Measurements from ENCODE around the gene TMEM125.

Gene TMEM125

GRCh38 chr1:43294761-43295160 lies 25.0 kb downstream of the TMEM125 start:
- DNase-seq, result no peak

GRCh38 chr1:43296207-43296606 lies 26.4 kb downstream of the TMEM125 start:
- no peak for DNase-seq

GRCh38 chr1:43298055-43298454 lies 28.3 kb downstream of the TMEM125 start:
- no peak for DNase-seq

- DNase-seq, result no peak
Observed at GRCh38 chr1:43299101-43299500, 29.3 kb downstream of the TMEM125 start.

GRCh38 chr1:43300378-43301094 lies 30.8 kb downstream of the TMEM125 start, which contains the start of gene TIE1:
TIE1 (plus strand) TSS chr1:43300982; CDS start chr1:43301072, 90 bp downstream.
- DNase-seq, result no peak

GRCh38 chr1:43302201-43302600 lies 32.4 kb downstream of the TMEM125 start:
- no peak for DNase-seq

GRCh38 chr1:43302721-43303470 lies 33.1 kb downstream of the TMEM125 start:
- DNase-seq, result no peak

- no peak for DNase-seq
Observed at GRCh38 chr1:43303471-43304313, 33.9 kb downstream of the TMEM125 start.

GRCh38 chr1:43304314-43304681 lies 34.5 kb downstream of the TMEM125 start:
- DNase-seq, result no peak

GRCh38 chr1:43304771-43305300 lies 35.1 kb downstream of the TMEM125 start:
- no peak for DNase-seq

- no peak for DNase-seq
Observed at GRCh38 chr1:43305461-43305860, 35.7 kb downstream of the TMEM125 start.

GRCh38 chr1:43305926-43306687 lies 36.3 kb downstream of the TMEM125 start:
- no peak for DNase-seq

- no peak for DNase-seq
Observed at GRCh38 chr1:43306688-43307457, 37.1 kb downstream of the TMEM125 start.

GRCh38 chr1:43307458-43308158 lies 37.8 kb downstream of the TMEM125 start:
- DNase-seq, result no peak

GRCh38 chr1:43308635-43309404 lies 39.0 kb downstream of the TMEM125 start:
- DNase-seq, result no peak

- no peak for DNase-seq
Observed at GRCh38 chr1:43309405-43310025, 39.7 kb downstream of the TMEM125 start.

- DNase-seq, result no peak
Observed at GRCh38 chr1:43311521-43311920, 41.7 kb downstream of the TMEM125 start.

- no peak for DNase-seq
Observed at GRCh38 chr1:43312212-43312623, 42.4 kb downstream of the TMEM125 start.
